Left lung (tissue), 10 donors: ENCODE results near the gene LIX1. TPM values are rescaled to one million over a fixed set of nuclear protein-coding genes. Genes with fewer than 3 reads are reported as not detected.

ENCODE experiments used
- ATAC-seq: fragments of 200-7000 bp; cut with Tn5 transposase; one replicate; pipeline ENCODE4 v1.9.1; 2020; ENCODE audit warnings: moderate library complexity
- DNase-seq, 4 donors: peaks; one replicate each; pipeline ENCODE4 v3.0.0-alpha.2; 2013 to 2020
- H3K27ac ChIP-seq, 2 donors: fragments of 200-600 bp; sonication (generic) in 1 of 2; one replicate each; pipeline versions ENCODE4 v1.5.0 to v1.8.0; 2020 to 2021
- H3K27me3 ChIP-seq, 2 donors: fragments of 200-600 bp; sonication (generic) in 1 of 2; one replicate each; pipeline versions ENCODE4 v1.5.0 to v1.8.0; 2020 to 2021
- H3K36me3 ChIP-seq, 2 donors: fragments of 200-600 bp; sonication (generic) in 1 of 2; one replicate each; pipeline versions ENCODE4 v1.5.0 to v1.8.0; 2020 to 2021
- H3K4me1 ChIP-seq, 2 donors: fragments of 200-600 bp; one replicate each; pipeline ENCODE4 v1.8.0; 2021
- H3K4me3 ChIP-seq, 2 donors: fragments of 200-600 bp; sonication (generic) in 1 of 2; one replicate each; pipeline versions ENCODE4 v1.5.0 to v1.8.0; 2020 to 2021; ENCODE audit warnings: mild to moderate bottlenecking in 1 of 2
- H3K9me3 ChIP-seq, 2 donors: fragments of 200-600 bp; sonication (generic) in 1 of 2; one replicate each; pipeline versions ENCODE4 v1.5.0 to v1.8.0; 2020 to 2021
- intact Hi-C, 2 donors: fragments of 100-400 bp; cut with DNase I; formaldehyde crosslinking; loops; one replicate each; pipeline versions ENCODE4 v1.11.2 to v1.14.2; 2022
- polyA plus RNA-seq, 6 donors: library from polyadenylated mRNA; unstranded; fragments of 120-200 nt; gene quantifications; one replicate each; pipeline ENCODE4 v1.2.1, GENCODE V29; 2013; ENCODE audit not compliant: insufficient read length in 6 of 6
- total RNA-seq, 2 donors: library from RNA; stranded (reverse); fragmentation: NEBNext Ultra II Directional; extraction: Animal tissue kit (Norgen Biotek cat#: 25700); gene quantifications; one replicate each; pipeline ENCODE4 v1.2.1, GENCODE V29; 2021
- TF ChIP-seq, protein P1 (sequence below), 2 donors: fragments of 200-600 bp; sonication (generic) in 1 of 2; IDR thresholded peaks; one replicate each; pipeline versions ENCODE4 v1.5.0 to v1.8.0; 2021; ENCODE audit warnings: antibody characterized with exemption in 2 of 2
- donor health status: DM: no; HTN: yes; CAD: no.
- donor health status: DM: no; HTN: no; CAD: no.

Gene LIX1
- total and polyA plus RNA-seq, 8 donors: 0.64 to 2.7 (median 1.1) TPM; not detected in 2

DNA sequence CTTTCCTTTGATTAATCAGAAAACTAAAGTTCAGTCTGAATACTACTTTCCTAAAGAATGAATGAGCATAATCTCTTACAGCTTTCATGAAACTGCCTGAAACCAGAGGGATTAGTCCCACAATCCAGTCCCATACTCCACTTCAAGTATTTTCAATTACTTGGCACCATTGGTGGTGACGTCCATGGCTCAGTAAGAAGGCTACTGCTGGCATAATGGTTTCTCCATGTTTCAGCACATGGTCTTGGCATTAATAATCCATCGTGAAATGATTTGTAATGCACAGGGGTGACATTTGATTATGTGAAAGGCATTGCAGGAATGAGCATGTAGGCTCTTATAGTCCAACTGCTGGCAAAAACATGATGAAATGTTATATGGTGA, 23.4 kb downstream of the LIX1 start:
- Histone ChIP-seq H3K27me3 (no peaks in the 10 kb centered on the region), H3K36me3 (no peaks in the 10 kb centered on the region), H3K9me3 (no peaks in the 10 kb centered on the region), H3K4me3 (no peak overlapping the region), H3K4me1 (no peaks in the 10 kb centered on the region), H3K27ac (no peak overlapping the region)
- intact Hi-C loops: no loop called here
- ATAC-seq (no peak), DNase-seq (no peak)
- TF ChIP-seq, protein P1, sequence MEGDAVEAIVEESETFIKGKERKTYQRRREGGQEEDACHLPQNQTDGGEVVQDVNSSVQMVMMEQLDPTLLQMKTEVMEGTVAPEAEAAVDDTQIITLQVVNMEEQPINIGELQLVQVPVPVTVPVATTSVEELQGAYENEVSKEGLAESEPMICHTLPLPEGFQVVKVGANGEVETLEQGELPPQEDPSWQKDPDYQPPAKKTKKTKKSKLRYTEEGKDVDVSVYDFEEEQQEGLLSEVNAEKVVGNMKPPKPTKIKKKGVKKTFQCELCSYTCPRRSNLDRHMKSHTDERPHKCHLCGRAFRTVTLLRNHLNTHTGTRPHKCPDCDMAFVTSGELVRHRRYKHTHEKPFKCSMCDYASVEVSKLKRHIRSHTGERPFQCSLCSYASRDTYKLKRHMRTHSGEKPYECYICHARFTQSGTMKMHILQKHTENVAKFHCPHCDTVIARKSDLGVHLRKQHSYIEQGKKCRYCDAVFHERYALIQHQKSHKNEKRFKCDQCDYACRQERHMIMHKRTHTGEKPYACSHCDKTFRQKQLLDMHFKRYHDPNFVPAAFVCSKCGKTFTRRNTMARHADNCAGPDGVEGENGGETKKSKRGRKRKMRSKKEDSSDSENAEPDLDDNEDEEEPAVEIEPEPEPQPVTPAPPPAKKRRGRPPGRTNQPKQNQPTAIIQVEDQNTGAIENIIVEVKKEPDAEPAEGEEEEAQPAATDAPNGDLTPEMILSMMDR (IDR thresholded peaks at IDR 0.05): no peak

DNA sequence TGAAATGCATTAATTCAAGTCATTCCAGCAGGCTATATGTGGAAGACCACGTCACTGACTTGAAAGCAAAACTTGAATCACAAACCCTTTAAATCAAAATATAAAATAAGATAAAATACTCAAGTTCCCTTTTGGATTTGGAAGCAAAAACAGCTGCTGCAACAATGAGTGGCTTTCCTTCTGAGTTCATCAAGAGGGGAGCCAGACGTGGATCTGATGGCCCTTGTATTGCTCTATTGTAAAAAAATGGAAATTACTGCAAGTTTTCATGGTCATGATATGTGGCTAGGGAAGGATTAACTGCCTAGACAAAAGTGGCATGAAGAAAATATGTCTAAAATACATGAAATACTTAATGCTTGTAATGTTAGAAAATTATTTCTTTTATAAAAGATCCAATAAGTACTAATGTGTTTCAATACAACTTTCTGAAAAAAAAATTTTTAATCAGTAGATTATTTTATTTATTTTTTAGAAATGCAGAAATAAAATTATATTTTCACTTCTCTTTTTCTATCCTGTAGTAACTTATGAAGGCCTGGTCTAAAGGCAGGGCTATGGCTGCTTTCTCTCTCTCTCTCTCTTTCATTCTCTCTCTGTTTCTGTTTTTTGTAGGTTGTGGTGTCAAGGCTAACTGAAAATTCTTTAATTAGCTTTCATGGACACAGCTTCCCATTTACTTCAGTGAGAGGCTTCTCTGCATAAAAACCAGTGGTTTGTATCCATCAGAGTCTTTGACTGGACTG, 24.0 kb downstream of the LIX1 start:
- TF ChIP-seq, protein P1 (IDR thresholded peaks at IDR 0.05): no peak
- H3K27ac ChIP-seq: no peak overlapping the region
- no peak for DNase-seq
- intact Hi-C loops: no loop called here
- no peaks in the 10 kb centered on the region for H3K27me3 ChIP-seq
- no peaks in the 10 kb centered on the region for H3K4me1 ChIP-seq
- no peaks in the 10 kb centered on the region for H3K36me3 ChIP-seq
- no peak for ATAC-seq
- no peaks in the 10 kb centered on the region for H3K9me3 ChIP-seq
- no peak overlapping the region for H3K4me3 ChIP-seq

DNA sequence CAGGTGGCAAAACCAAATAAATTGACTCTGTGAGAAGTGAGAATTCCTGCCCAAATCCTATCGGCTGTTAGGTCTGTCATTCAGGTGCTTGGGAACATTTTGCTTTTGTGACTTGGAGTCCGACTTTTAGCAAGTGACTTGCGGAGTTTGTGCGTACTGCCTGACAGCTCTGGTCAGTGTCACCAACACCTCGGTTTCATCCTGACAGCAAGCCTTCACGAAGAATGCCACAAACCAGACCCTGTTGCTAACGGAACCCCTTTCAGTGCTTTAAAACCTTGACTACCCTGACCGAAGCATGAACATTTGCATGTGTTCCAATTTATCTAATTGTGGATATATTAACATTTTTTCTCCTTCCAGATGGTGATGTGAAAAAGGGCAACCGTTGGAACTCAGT, 26.5 kb downstream of the LIX1 start:
- no peaks in the 10 kb centered on the region for H3K36me3 ChIP-seq
- ATAC-seq (no peak), DNase-seq (no peak)
- no peak overlapping the region for H3K27ac ChIP-seq
- H3K4me1 ChIP-seq: no peaks in the 10 kb centered on the region
- H3K9me3 ChIP-seq: no peaks in the 10 kb centered on the region
- intact Hi-C loops: no loop called here
- TF ChIP-seq, protein P1 (IDR thresholded peaks at IDR 0.05): no peak
- H3K27me3 ChIP-seq: no peaks in the 10 kb centered on the region
- H3K4me3 ChIP-seq: no peak overlapping the region

DNA sequence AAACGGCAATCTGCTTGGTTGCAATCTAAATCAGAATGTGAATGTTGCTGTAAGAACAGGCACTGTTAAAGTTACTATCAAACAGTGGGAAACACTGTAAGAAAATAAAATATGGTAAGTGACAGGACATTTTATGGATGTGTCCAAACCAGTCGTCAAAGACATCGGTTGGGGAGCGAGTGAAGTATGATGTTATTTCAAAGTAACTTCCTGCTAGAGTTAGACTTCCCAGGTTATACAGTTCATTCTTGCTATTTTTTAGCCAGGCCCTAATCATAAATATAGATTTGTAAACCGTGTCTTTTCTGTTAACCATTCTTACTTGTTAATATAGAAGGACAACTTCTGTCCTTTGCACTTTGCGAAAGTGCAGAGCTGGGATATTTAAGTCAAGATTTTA, 30.2 kb downstream of the LIX1 start:
- no peaks in the 10 kb centered on the region for H3K27me3 ChIP-seq
- no peaks in the 10 kb centered on the region for H3K9me3 ChIP-seq
- no peak for ATAC-seq
- H3K27ac ChIP-seq: no peak overlapping the region
- no peak overlapping the region for H3K4me3 ChIP-seq
- DNase-seq: no peak
- TF ChIP-seq, protein P1 (IDR thresholded peaks at IDR 0.05): no peak
- H3K4me1 ChIP-seq: no peaks in the 10 kb centered on the region
- intact Hi-C loops: no loop called here
- no peaks in the 10 kb centered on the region for H3K36me3 ChIP-seq

DNA sequence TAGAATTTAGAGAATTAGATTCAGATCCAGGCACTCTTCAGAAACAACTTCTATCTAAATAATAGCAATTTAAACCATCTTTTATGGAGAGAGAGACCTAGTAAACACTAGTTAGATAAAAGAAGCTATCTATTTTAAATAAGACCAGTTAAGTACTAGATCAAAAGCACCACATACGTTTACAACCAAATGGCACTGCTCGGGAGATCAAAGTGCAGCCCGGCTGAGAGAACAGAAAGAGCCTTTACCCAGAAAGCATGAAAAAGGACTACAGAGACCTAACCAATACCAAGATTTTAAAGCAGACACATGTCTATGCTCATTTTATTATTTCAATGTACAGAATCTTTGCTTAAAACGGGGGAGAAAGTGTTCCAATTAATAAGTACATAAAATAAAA, 30.8 kb downstream of the LIX1 start:
- DNase-seq (no peak), ATAC-seq (no peak)
- Histone ChIP-seq H3K4me1 (no peaks in the 10 kb centered on the region), H3K36me3 (no peaks in the 10 kb centered on the region), H3K27me3 (no peaks in the 10 kb centered on the region), H3K27ac (no peak overlapping the region), H3K9me3 (no peaks in the 10 kb centered on the region), H3K4me3 (no peak overlapping the region)
- intact Hi-C loops: no loop called here
- TF ChIP-seq, protein P1 (IDR thresholded peaks at IDR 0.05): no peak
